GM18517 (cell line): ENCODE results near the gene CARD10.

Experiments
- ATAC-seq: cut with Tn5 transposase; IDR thresholded peaks from one replicate; pipeline ENCODE4 v1.9.1; 2021; ENCODE audit warnings: mild to moderate bottlenecking, moderate library complexity; ENCODE audit not compliant: unreplicated experiment

Gene CARD10

GRCh38 chr22:37504964-37505363, 14.3 kb downstream of the CARD10 start:
- no peak for ATAC-seq

- ATAC-seq = no peak
These were observed 15.4 kb downstream of the CARD10 start for GRCh38 chr22:37503850-37504249.

GRCh38 chr22:37503183-37503683, 16.0 kb downstream of the CARD10 start:
- no peak for ATAC-seq

GRCh38 chr22:37502342-37503182, 16.7 kb downstream of the CARD10 start:
- ATAC-seq = no peak

- no peak for ATAC-seq
These were observed 17.4 kb downstream of the CARD10 start for GRCh38 chr22:37501610-37502341.

GRCh38 chr22:37500745-37501609, 18.2 kb downstream of the CARD10 start:
- no peak for ATAC-seq

- ATAC-seq = no peak
These were observed 19.2 kb downstream of the CARD10 start for GRCh38 chr22:37499789-37500540.

- no peak for ATAC-seq
These were observed 20.0 kb downstream of the CARD10 start for GRCh38 chr22:37499027-37499707.

- no peak for ATAC-seq
These were observed 20.8 kb downstream of the CARD10 start for GRCh38 chr22:37498289-37498909.

GRCh38 chr22:37497062-37497599, 22.1 kb downstream of the CARD10 start:
- no peak for ATAC-seq

GRCh38 chr22:37496651-37497050, 22.6 kb downstream of the CARD10 start:
- ATAC-seq = no peak

GRCh38 chr22:37493979-37494378, 25.2 kb downstream of the CARD10 start:
- no peak for ATAC-seq

GRCh38 chr22:37492428-37493344, 26.5 kb downstream of the CARD10 start:
- no peak for ATAC-seq

- no peak for ATAC-seq
These were observed 27.4 kb downstream of the CARD10 start for GRCh38 chr22:37491559-37492427.

GRCh38 chr22:37491106-37491505, 28.1 kb downstream of the CARD10 start:
- ATAC-seq = no peak

- no peak for ATAC-seq
These were observed 29.2 kb downstream of the CARD10 start for GRCh38 chr22:37489983-37490382.
